Ecto neural progenitor cell (in vitro differentiated cells): ENCODE results near the gene CPXM1.
A peak's percentile ranks its signal among the peaks of the same experiment; 100 is the strongest.

Experiments used
- DNase-seq: peaks from one replicate; pipeline ENCODE4 v3.0.0-alpha.2; 2018; ENCODE audit warnings: low spot score

Gene CPXM1

GRCh38 chr20:2763186-2763585 lies 37.2 kb downstream of the CPXM1 start:
- DNase-seq: no peak

GRCh38 chr20:2762578-2763131 lies 37.8 kb downstream of the CPXM1 start:
- no peak for DNase-seq

DNA sequence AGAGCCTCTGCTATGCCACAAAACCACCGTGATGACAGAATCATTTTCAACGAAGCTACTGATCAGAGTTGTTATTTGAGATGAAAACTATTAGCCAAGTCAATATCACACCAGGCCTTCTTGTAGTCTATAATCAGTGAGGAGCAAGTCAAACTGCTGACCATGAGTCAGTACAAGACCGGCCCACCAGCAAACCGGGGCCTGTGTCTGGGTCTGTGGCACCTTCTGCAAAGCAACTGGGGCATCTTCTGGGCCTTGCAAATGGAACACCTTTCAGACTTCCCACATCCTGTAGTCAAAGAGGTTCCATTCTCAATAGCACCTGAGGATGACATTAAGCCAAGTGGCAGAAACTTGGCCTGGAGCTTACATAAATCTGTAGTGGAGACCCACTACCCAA lies 38.5 kb downstream of the CPXM1 start:
- DNase-seq: no peak

DNA sequence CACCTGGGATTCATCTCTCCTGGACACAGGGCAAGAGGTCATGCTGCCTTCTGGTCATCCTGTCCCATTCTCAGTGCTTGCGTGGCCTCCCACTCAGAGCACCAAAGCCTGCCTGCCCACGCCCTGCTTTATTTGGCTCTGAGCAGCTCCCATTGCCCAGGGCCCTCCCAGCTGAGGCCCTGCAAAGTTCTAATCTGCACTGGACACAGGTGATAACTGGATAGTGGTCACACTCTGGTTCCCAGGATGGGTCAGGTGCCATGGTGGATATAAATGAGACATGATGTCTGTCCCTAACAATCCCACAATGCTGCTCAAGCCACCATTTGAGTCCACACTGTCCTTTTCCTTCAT lies 39.5 kb downstream of the CPXM1 start:
- DNase-seq: peak; percentile 28

GRCh38 chr20:2760297-2760951 lies 40.0 kb downstream of the CPXM1 start:
- DNase-seq: peak; percentile 38

GRCh38 chr20:2759603-2760296 lies 40.7 kb downstream of the CPXM1 start:
- DNase-seq: peak; percentile 46

GRCh38 chr20:2759143-2759542 lies 41.3 kb downstream of the CPXM1 start:
- DNase-seq: no peak

DNA sequence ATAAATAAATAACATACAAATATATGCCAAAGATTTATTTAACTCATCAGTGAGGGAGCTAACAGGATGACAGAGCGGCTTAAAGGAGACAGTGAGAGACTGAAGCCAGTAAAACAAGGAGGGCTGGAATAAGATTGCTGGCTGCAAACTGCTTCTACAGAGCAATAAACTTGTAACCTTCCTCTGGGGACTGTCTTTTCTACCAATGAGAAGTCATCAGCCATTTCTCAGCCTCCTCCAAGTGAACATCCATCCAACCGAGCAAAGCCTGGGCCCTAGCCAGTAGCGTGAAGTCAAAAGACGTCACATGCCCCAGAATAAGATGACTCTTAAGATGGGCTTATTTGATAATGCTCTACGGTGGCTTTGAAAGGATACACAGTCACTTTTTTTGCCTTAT lies 42.5 kb downstream of the CPXM1 start:
- no peak for DNase-seq

GRCh38 chr20:2757001-2757400 lies 43.4 kb downstream of the CPXM1 start:
- no peak for DNase-seq

DNA sequence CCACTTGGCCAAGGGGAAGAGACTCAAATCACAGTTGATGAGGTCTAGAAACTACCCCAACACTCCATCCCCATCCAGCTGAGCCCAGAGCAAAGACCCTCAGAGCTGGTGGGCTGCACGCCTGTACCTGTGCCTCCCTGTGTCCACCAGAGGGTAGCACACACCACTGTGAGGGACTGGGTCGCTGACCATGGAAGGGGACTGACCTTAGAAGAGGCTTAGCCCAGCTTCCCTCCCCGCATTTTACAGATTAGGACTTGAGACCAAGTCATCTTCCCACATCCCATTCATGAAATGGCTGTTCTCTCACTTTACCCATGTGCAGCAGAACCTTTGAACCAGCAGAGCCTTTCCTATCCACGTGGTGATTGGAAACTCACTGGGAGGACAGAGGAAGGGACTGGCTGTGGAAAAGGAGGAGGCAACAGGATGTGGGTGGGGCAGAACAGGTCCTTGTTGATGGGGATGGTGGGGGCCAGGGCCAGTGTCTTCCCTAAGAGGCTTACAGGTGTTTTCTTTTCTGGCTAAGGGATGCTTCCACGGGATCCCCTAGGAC lies 44.3 kb downstream of the CPXM1 start:
- DNase-seq: peak; percentile 81

GRCh38 chr20:2755451-2756055 lies 44.9 kb downstream of the CPXM1 start:
- DNase-seq: no peak

- no peak for DNase-seq
Observed at GRCh38 chr20:2754424-2754823, 46.0 kb downstream of the CPXM1 start.

- DNase-seq: no peak
Observed at GRCh38 chr20:2753461-2754040, 46.9 kb downstream of the CPXM1 start.

DNA sequence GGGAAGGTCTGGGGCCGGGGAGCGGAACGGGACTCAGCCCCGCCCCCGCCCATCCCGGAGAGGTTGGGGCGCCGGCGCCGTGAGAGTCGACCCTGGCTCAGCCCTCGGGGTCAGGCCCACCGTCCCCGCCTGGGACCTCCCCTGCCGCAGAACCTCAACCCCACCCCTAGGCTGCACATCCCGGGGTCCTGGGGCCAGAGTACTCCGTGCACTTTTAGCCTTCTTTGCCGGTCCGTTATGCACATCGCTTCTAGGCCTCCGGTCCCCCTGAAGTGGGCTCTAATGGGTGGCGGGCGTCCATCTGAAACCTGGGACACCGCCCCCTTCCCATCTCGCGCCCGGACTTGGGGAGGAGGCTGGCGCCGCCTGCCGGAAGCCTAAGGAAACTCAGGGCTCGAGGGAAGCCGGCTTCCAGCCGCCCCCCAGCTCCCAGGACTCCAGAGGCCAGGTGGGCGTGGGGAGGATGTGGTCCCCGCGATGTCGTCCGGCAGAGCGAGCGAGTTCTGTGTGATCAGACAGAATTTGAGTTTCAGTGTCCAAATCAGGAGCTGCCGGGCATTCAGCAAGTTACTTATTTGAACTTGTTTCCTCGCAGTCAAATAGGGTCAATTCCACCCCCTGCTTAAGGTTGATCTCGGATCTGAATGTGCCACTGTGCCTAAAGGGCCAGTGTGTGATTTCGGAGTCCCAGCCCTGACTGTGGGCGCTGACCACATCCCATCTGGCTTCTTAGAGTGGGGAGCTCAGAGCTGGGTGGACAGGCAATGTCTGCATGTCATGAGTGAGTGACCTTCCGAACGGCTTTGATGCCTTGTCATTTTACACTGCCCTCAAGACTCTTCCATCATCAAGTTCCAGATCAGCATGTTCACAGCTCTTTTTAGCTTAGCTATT lies 47.6 kb downstream of the CPXM1 start:
- peak; percentile 84 for DNase-seq

- peak; percentile 58 for DNase-seq
Observed at GRCh38 chr20:2751878-2752566, 48.4 kb downstream of the CPXM1 start.

- no peak for DNase-seq
Observed at GRCh38 chr20:2751347-2751877, 49.0 kb downstream of the CPXM1 start.

DNA sequence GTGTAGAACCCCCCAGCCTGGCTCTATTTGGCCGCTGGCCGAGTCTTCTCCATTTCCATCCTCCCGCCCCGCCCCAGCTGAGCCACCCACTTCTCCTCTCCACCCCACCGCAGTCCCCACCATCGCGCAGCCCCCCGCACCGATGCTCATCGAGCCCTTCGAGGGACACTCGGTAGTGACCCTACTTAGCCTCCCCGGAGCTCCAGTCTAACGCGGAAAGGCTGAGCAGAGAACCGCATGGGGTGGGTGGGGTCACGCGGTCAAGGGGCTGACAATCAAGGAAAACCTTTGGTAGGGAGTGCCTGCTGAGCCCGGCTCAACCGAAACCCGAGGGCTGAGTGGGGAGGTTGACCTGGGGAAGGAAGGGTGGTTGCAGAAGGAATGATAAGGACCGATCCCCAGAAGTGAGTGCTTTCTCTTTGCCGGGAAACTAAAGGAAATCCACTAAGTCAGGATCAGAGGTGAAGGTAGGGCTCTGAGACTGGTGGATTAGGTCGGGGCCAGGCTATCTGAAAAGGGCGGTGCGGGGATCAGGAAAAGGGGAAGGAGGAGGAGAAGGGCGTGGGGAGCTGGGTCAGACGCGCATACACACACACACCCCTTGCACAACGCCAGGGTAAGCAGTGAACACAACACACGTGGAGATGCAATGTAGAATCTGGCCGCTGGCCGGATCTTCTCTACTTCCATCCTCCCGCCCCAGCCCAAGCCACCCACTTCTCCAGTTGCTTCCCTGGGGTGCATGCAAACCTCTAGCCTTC lies 49.8 kb downstream of the CPXM1 start:
- DNase-seq: peak; percentile 58

DNA sequence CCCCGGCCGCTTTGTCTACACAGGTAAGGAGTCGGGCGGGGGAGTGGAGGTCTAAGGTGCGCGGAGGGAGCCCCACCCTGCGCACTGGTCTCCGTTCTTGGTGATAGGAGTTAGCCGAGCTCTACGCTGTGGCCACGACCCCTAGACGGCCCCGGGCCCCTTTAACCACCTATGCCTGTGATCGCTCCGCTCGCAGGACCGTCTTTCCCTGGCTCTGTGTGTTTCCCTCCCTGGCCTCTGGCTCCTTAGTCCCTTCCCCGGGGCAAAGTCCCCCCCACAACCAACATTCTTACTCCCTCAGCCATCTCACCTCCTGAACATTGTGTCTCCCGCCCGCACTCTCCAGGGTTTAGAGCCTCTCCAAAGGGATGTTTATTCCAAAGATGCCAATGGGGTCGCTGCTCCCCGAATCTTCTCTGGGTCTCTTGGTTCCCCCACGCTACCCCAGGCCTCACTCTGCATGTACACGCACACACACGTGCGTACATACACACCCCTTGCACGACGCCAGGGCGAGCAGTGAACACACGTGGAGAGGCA lies 50.4 kb downstream of the CPXM1 start:
- no peak for DNase-seq

DNA sequence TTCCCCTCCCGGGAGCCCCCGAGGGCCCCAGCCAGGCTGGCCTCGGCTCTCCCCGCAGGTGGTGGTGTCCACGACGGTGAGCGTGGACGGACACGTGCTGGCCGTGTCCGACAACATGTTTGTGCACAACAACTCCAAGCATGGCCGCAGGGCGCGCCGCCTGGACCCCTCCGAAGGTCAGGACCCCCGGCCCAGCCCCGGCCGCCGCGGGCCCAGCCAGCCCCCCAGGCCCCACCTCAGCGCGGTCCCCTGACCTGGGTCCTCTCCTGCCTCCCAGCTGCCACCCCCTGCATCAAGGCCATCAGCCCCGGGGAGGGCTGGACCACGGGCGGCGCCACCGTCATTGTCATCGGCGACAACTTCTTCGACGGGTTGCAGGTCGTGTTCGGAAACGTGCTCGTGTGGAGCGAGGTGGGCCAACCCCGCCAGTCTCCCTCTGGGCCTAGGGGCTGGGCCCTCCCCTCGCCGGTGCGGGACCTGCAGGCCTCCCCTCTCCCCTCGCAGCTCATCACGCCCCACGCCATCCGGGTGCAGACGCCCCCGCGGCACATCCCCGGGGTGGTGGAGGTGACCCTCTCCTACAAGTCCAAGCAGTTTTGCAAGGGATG lies 51.0 kb downstream of the CPXM1 start:
- peak; percentile 49 for DNase-seq
